Mesothelial cell of epicardium (in vitro differentiated cells): ENCODE data around the gene AFAP1L1. TPM values are rescaled to one million over a fixed set of nuclear protein-coding genes. Genes with fewer than 3 reads are reported as not detected.

Experiments used
- DNase-seq, 2 experiments: peaks; one replicate each; pipeline ENCODE4 v3.0.0; 2021; ENCODE audit warnings: low spot score in 2 of 2; ENCODE audit not compliant: unreplicated experiment in 2 of 2
- H3K27ac Mint-ChIP-seq: 2 replicates; pipeline ENCODE4 v1.8.0; 2021; ENCODE audit warnings: mixed read lengths
- H3K27me3 Mint-ChIP-seq: 2 replicates; pipeline ENCODE4 v1.8.0; 2021; ENCODE audit warnings: low read depth, mixed read lengths
- H3K36me3 Mint-ChIP-seq: 2 replicates; pipeline ENCODE4 v1.8.0; 2021; ENCODE audit warnings: mixed read lengths
- H3K4me1 Mint-ChIP-seq: 2 replicates; pipeline ENCODE4 v1.8.0; 2021; ENCODE audit warnings: mixed read lengths
- H3K4me3 Mint-ChIP-seq: 2 replicates; pipeline ENCODE4 v1.8.0; 2021; ENCODE audit warnings: mild to moderate bottlenecking, moderate library complexity, mixed read lengths
- H3K9me3 Mint-ChIP-seq: 2 replicates; pipeline ENCODE4 v1.8.0; 2021; ENCODE audit warnings: mixed read lengths
- total RNA-seq: library from RNA; stranded (reverse); gene quantifications from 3 replicates; pipeline ENCODE4 v1.2.1, GENCODE V29; 2021
- TF ChIP-seq, protein P1 (sequence below): fragments of 200-600 bp; sonication (generic); IDR thresholded peaks from one replicate; pipeline ENCODE4 v1.5.0; 2021; ENCODE audit warnings: antibody characterized with exemption; ENCODE audit not compliant: unreplicated experiment

The AFAP1L1 gene
- total RNA-seq, 1 donor from 2014 or later: 0.63 TPM

DNA sequence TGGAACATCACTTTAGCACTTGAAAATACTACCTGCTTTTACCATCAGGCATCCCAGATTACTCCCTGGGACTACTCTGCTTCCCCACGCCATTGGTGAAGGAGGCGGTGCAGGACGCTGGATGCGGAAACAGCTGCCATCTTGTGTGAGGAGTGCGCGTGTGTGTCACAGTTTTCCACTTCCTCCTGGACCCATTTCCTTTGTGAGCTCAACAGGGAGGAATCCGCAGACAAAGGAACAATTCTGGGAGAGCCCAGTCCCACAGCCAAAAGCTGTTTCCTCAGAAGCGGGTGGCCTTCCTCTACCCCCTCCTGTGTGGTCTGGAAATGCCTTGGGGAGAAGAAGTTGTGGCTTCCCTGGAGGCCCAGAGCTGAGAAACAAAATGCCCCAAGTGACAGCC lies 16.8 kb downstream of the AFAP1L1 start:
- no peak for DNase-seq
- Mint-ChIP-seq H3K9me3 (no peaks in the 10 kb centered on the region), H3K27ac (no peak overlapping the region), H3K27me3 (peaks cover 8% of the 10 kb centered on the region), H3K4me1 (no peaks in the 10 kb centered on the region), H3K36me3 (no peaks in the 10 kb centered on the region), H3K4me3 (no peak overlapping the region)
- TF ChIP-seq, protein P1, sequence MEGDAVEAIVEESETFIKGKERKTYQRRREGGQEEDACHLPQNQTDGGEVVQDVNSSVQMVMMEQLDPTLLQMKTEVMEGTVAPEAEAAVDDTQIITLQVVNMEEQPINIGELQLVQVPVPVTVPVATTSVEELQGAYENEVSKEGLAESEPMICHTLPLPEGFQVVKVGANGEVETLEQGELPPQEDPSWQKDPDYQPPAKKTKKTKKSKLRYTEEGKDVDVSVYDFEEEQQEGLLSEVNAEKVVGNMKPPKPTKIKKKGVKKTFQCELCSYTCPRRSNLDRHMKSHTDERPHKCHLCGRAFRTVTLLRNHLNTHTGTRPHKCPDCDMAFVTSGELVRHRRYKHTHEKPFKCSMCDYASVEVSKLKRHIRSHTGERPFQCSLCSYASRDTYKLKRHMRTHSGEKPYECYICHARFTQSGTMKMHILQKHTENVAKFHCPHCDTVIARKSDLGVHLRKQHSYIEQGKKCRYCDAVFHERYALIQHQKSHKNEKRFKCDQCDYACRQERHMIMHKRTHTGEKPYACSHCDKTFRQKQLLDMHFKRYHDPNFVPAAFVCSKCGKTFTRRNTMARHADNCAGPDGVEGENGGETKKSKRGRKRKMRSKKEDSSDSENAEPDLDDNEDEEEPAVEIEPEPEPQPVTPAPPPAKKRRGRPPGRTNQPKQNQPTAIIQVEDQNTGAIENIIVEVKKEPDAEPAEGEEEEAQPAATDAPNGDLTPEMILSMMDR: no peak

DNA sequence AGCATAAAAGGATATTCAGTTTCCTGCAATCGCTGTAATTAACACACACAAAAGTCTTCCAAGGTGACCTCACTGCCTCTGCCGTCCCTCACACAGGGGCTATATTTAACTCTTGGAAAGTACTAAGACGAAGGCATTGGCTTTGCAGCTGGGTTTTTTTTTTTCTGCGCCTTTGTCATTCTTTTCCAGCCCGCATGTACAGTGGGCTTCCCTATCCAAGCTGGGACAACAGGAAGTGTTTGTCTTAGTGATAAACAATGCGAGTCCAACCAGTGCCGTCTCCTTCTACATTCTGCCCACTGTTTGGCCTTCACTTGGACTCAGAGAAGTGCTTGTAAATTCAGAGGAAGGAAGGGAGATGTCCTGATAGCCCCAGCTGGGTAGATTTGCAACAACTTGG lies 17.6 kb downstream of the AFAP1L1 start:
- Mint-ChIP-seq H3K4me1 (no peaks in the 10 kb centered on the region), H3K9me3 (no peaks in the 10 kb centered on the region), H3K27me3 (peaks cover 6% of the 10 kb centered on the region), H3K27ac (no peak overlapping the region), H3K36me3 (no peaks in the 10 kb centered on the region), H3K4me3 (no peak overlapping the region)
- TF ChIP-seq, protein P1: no peak
- DNase-seq: no peak

DNA sequence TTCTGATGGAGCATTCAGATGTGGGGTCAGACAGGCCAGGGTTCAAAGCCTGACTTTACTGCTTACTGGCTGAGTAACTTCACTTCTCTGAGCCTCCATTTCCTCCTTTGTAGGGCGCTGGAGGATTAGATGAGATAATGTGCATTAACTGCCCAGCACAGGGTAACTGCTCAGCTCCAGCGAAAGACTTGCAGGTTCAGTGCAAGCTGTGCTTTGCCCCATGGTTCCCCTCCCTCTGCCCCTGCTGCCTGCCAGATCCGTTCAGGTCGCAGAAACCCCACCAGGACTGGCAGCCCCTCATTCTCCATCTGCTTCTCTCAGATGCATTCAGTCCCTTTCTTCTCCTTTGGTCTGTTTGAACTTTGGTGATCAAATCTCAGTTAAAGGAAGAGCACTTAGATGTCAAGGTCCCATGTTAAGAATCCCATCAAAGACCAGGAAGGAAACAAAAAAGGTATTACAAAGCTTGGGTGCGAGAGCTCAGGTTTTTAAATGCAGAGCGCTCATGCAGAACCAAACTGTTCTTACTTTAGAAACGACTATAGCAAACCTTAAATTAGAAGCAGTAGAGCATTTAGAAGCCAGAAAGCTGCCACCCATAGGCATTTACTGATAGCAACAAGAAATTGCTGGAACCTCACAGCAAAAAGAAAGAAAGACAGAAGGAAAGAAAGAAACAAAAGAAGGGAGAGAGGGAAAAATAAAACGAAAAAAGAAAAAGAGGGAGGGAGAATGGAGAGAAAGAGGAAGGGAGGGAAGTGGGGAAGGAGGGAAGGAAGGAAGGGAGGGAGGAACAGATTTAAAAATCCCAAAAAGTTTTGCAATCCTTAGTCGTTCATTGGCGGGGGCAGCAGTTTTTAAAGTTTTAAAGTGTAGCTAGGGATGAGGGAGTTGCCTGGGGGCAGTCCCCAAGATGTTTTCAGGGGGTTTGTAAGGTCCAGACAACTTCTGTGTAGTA lies 23.5 kb downstream of the AFAP1L1 start:
- TF ChIP-seq, protein P1: no peak
- H3K27ac Mint-ChIP-seq: no peak overlapping the region
- peaks cover 6% of the 10 kb centered on the region for H3K27me3 Mint-ChIP-seq
- peaks cover 13% of the 10 kb centered on the region for H3K4me1 Mint-ChIP-seq
- no peak for DNase-seq
- no peaks in the 10 kb centered on the region for H3K36me3 Mint-ChIP-seq
- no peaks in the 10 kb centered on the region for H3K9me3 Mint-ChIP-seq
- H3K4me3 Mint-ChIP-seq: no peak overlapping the region

DNA sequence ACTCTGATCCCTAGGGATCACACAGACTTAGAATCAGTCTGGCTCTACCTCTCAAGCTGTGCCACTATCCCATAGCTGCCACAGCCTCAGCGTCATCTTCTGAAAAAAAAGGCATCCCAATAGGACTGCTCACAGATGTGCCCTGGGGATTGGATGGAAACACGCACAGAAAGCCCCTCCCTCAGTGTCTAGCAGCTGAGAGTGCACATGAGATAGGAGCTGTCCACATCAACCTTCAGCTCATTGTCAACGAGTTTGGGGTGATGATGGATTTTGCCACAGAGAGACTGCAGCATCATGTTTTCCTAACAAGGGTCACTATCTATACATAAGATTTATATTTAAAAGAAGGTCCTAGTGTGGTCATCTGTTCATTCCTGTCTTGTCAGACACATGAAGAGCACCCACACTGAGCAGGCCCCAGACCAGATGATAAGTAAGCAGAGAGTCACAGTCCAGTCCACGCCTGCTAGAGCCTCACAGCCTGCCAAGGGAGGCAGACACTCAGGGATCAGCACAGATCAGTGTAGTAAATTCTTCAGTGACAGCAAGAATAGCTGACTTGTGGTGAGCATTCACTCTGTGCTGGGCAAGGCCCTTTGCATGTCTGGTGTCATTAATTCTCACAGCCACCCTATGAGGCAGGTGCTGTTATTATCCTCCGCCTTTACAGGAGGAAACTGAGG lies 25.8 kb downstream of the AFAP1L1 start:
- no peaks in the 10 kb centered on the region for H3K36me3 Mint-ChIP-seq
- no peak for DNase-seq
- H3K27me3 Mint-ChIP-seq: no peaks in the 10 kb centered on the region
- no peaks in the 10 kb centered on the region for H3K9me3 Mint-ChIP-seq
- H3K4me3 Mint-ChIP-seq: no peak overlapping the region
- H3K4me1 Mint-ChIP-seq: peaks cover 13% of the 10 kb centered on the region
- TF ChIP-seq, protein P1: no peak
- no peak overlapping the region for H3K27ac Mint-ChIP-seq

DNA sequence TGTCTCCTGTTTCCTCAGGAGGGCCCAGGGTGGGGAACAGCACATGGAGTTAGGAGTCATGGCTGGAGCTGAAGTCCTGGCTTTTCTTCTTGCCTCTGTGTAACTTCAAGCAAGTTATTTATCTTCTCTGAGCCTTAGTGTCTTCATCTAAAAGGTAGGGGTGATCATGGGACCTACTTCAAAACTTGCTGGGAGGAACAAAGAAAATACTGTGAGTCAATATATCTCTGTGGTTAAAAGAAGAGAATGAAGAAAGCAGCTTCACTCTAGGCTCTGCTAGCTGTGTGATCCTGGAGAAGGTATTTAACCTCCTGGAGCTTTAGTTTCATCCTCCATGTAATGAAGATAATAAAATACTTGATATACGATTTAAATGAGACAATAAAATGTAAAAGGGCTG lies 26.5 kb downstream of the AFAP1L1 start:
- Mint-ChIP-seq H3K4me3 (no peak overlapping the region), H3K4me1 (peaks cover 13% of the 10 kb centered on the region), H3K9me3 (no peaks in the 10 kb centered on the region), H3K27ac (peak overlapping the region; percentile 54), H3K36me3 (no peaks in the 10 kb centered on the region), H3K27me3 (no peaks in the 10 kb centered on the region)
- TF ChIP-seq, protein P1: no peak
- no peak for DNase-seq
